Stimulated activated CD4-positive, alpha-beta T cell treated with anti-CD3 and anti-CD28 coated beads, Interleukin-12 subunit alpha, Interleukin-12 subunit beta, amount 100 ng/mL, for 24 hours (primary cell): ENCODE results near the gene POLR3B.

Experiments
- DNase-seq, 2 experiments: peaks; one replicate each; pipeline ENCODE4 v3.0.0-alpha.2; 2020; ENCODE audit warnings: low read depth in 2 of 2

Gene POLR3B

DNA sequence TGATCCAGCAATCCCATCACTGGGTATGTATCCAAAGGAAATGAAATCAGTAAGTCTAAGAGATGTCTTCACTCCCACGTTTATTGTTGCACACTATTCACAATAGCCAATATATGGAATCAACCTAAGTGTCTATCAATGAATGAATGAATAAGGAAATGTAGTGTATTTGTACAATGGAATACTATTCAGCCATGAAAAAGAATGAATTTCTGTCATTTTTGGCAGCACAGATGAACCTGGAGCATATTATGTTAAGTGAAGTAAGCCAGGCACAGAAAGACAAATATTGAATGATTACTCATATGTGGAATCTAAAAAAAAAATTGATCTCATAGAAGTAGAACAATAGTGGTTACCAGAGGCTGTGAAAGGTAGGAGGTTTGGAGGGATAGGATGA, 194.7 kb downstream of the POLR3B start:
- no peak for DNase-seq
